Natural killer cell (primary cell): ENCODE results near the gene NAA15. TPM values are rescaled to one million over a fixed set of nuclear protein-coding genes. Genes with fewer than 3 reads are reported as not detected.
"Not testable (repeated sequence)": the region's sequence is repeated elsewhere in the genome, so short reads cannot be mapped to it uniquely, and the experiment has no call there.

Experiments used
- ATAC-seq, 3 donors: fragments of 150-1000 bp in 2 of 3; fragments of 200-7000 bp in 1 of 3; cut with Tn5 transposase; 1 replicate in 1 of 3; 2 replicates in 2 of 3; pipeline ENCODE4 v1.10.0; 2021; ENCODE audit warnings: mild to moderate bottlenecking in 2 of 3, moderate library complexity in 2 of 3
- DNase-seq, 2 donors: peaks; one replicate each; pipeline versions ENCODE4 v3.0.0 to v3.0.0-alpha.2; 2013 to 2021; ENCODE audit warnings: mixed read lengths in 1 of 2
- H3K27ac ChIP-seq: one replicate; pipeline ENCODE4 v1.5.1; 2013; ENCODE audit warnings: mild to moderate bottlenecking, low read length
- H3K27me3 ChIP-seq: one replicate; pipeline ENCODE4 v1.6.1; 2013; ENCODE audit warnings: low read length; ENCODE audit not compliant: control insufficient read depth, insufficient read depth
- H3K36me3 ChIP-seq: one replicate; pipeline ENCODE4 v1.6.1; 2013; ENCODE audit warnings: low read length; ENCODE audit not compliant: control insufficient read depth, insufficient read depth
- H3K4me1 ChIP-seq: one replicate; pipeline ENCODE4 v1.6.1; 2013; ENCODE audit warnings: low read length; ENCODE audit not compliant: control insufficient read depth, insufficient read depth
- H3K4me3 ChIP-seq: one replicate; pipeline ENCODE4 v1.5.1; 2013; ENCODE audit warnings: low read length
- H3K9me3 ChIP-seq: one replicate; pipeline ENCODE4 v1.6.1; 2013; ENCODE audit warnings: low read length; ENCODE audit not compliant: control insufficient read depth, insufficient read depth
- H3K27ac Mint-ChIP-seq, 2 donors: one replicate each; pipeline ENCODE4 v1.8.0; 2022; ENCODE audit warnings: mild to moderate bottlenecking in 2 of 2, mixed read lengths in 2 of 2, moderate library complexity in 1 of 2
- H3K27me3 Mint-ChIP-seq, 2 donors: one replicate each; pipeline ENCODE4 v1.8.0; 2022; ENCODE audit warnings: low read depth in 2 of 2, mixed read lengths in 2 of 2
- H3K36me3 Mint-ChIP-seq: one replicate; pipeline ENCODE4 v1.8.0; 2022; ENCODE audit warnings: mixed read lengths
- H3K4me1 Mint-ChIP-seq, 2 donors: one replicate each; pipeline ENCODE4 v1.8.0; 2022; ENCODE audit warnings: mixed read lengths in 2 of 2
- H3K4me3 Mint-ChIP-seq: one replicate; pipeline ENCODE4 v1.8.0; 2022; ENCODE audit warnings: mild to moderate bottlenecking, moderate library complexity, mixed read lengths
- H3K9me3 Mint-ChIP-seq, 2 donors: one replicate each; pipeline ENCODE4 v1.8.0; 2022; ENCODE audit warnings: mixed read lengths in 2 of 2
- WGBS: methylation state at CpG from one replicate; pipeline ENCODE4 v1.1.7; 2013; ENCODE audit warnings: missing lambda C conversion rate; ENCODE audit not compliant: insufficient coverage; 5-methylcytosine and 5-hydroxymethylcytosine counted together
- intact Hi-C: fragments of 100-400 bp; cut with micrococcal nuclease; formaldehyde crosslinking; loops from one replicate; pipeline ENCODE4 v1.14.2; 2022
- total RNA-seq, 4 donors: library from RNA; stranded (reverse); fragments of 120-200 nt in 1 of 4; gene quantifications; one replicate each; pipeline versions ENCODE4 v1.2.3 to v1.2.4, GENCODE V29; 2013 to 2022
- TF ChIP-seq, protein P1 (sequence below): fragments of 200-600 bp; IDR thresholded peaks from one replicate; pipeline ENCODE4 v1.8.0; 2022; ENCODE audit warnings: antibody characterized with exemption

The NAA15 gene
- total RNA-seq, 3 donors from 2014 or later (not counting 1 experiment from before 2014, with no cell fraction given), result 56.7 to 66.3 (median 61.9) TPM

DNA sequence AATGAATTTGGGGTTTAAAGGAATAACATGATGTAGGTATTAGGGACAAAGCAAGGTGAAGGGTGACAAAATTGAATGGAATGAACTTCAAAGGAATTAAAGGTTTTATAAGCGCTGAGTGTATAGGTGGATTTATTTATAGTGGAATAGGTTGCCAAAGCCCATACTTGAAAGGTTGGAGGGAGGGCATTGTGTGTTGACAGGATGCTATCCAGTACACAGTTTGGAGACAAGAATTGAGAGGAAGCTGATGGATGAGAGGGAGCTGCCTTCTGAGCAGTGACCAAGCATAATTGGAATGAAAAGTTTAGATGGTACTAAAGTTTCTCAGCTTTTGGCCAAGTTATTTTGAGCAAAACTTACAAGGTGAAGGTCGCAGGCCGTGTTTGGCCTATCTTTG is 100.1 kb downstream of the NAA15 start:
- no peak overlapping the region for H3K27ac ChIP-seq
- no peak for ATAC-seq
- H3K27me3 ChIP-seq, result no peaks in the 10 kb centered on the region
- Mint-ChIP-seq H3K36me3 (peaks cover 5% of the 10 kb centered on the region), H3K27ac (no peak overlapping the region), H3K4me1 (peaks cover 0 to 3% of the 10 kb centered on the region in 2 donors), H3K9me3 (no peaks in the 10 kb centered on the region), H3K27me3 (no peaks in the 10 kb centered on the region), H3K4me3 (no peak overlapping the region)
- WGBS, result 96% methylated on average over 3 of the region's 3 CpGs
- no peaks in the 10 kb centered on the region for H3K9me3 ChIP-seq
- H3K4me1 ChIP-seq, result no peaks in the 10 kb centered on the region
- intact Hi-C loops, result no loop called here
- H3K4me3 ChIP-seq, result no peak overlapping the region
- DNase-seq, result no peak
- H3K36me3 ChIP-seq, result peaks cover 2% of the 10 kb centered on the region
- TF ChIP-seq, protein P1, sequence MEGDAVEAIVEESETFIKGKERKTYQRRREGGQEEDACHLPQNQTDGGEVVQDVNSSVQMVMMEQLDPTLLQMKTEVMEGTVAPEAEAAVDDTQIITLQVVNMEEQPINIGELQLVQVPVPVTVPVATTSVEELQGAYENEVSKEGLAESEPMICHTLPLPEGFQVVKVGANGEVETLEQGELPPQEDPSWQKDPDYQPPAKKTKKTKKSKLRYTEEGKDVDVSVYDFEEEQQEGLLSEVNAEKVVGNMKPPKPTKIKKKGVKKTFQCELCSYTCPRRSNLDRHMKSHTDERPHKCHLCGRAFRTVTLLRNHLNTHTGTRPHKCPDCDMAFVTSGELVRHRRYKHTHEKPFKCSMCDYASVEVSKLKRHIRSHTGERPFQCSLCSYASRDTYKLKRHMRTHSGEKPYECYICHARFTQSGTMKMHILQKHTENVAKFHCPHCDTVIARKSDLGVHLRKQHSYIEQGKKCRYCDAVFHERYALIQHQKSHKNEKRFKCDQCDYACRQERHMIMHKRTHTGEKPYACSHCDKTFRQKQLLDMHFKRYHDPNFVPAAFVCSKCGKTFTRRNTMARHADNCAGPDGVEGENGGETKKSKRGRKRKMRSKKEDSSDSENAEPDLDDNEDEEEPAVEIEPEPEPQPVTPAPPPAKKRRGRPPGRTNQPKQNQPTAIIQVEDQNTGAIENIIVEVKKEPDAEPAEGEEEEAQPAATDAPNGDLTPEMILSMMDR, result no peak

DNA sequence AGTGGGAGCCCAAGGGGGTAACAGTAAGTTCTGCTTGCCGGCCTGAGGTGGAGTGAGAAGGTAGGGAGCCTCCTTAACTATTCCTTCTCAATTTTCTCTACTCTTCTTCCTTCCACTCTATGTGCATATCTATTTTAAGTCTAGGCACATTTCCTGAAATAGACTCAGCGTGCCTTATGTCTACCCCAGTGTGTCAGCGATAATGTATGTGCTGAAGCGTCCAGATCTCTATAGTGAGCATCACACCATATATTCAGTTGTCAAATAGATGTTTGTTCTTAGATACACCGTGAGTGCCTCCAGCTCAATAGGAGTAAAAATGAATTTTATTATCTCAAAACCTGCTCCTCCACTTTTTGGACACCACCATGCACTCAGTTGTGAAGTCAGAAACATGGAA is 101.1 kb downstream of the NAA15 start:
- H3K27me3 ChIP-seq, result no peaks in the 10 kb centered on the region
- no peak for DNase-seq
- peaks cover 2% of the 10 kb centered on the region for H3K36me3 ChIP-seq
- no peak overlapping the region for H3K4me3 ChIP-seq
- intact Hi-C loops, result no loop called here
- no peak for ATAC-seq
- WGBS, result 91% methylated on average over 3 of the region's 5 CpGs
- TF ChIP-seq, protein P1, result no peak
- no peaks in the 10 kb centered on the region for H3K9me3 ChIP-seq
- no peaks in the 10 kb centered on the region for H3K27me3 Mint-ChIP-seq
- H3K4me3 Mint-ChIP-seq, result no peak overlapping the region
- H3K27ac Mint-ChIP-seq, result no peak overlapping the region
- H3K36me3 Mint-ChIP-seq, result peaks cover 5% of the 10 kb centered on the region
- peaks cover 0 to 4% of the 10 kb centered on the region in 2 donors for H3K4me1 Mint-ChIP-seq
- H3K9me3 Mint-ChIP-seq, result no peaks in the 10 kb centered on the region
- no peak overlapping the region for H3K27ac ChIP-seq
- H3K4me1 ChIP-seq, result no peaks in the 10 kb centered on the region

DNA sequence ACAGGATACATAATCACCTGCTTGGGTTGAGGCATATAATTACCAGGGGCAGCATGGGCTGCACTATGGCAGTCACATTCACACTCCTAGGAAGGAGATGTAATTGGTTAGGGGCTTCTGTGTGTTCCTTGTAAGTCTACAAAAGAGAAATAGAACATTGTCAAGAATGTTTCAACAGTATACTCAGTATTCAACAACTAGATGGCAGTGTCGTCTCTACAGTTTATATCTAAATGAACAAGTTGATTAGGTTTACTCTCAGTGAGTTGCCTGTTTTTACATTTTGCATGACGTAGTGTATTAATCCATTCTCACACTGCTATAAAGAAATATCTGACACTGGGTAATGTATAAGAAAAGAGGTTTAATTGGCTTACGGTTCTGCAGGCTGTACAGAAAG is 102.2 kb downstream of the NAA15 start:
- DNase-seq, result no peak
- H3K4me3 Mint-ChIP-seq, result no peak overlapping the region
- Histone ChIP-seq H3K27ac (no peak overlapping the region), H3K4me3 (no peak overlapping the region), H3K4me1 (no peaks in the 10 kb centered on the region), H3K27me3 (no peaks in the 10 kb centered on the region), H3K36me3 (peaks cover 2% of the 10 kb centered on the region), H3K9me3 (no peaks in the 10 kb centered on the region)
- H3K27me3 Mint-ChIP-seq, result no peaks in the 10 kb centered on the region
- H3K9me3 Mint-ChIP-seq, result no peaks in the 10 kb centered on the region
- no peak for ATAC-seq
- H3K36me3 Mint-ChIP-seq, result peaks cover 5% of the 10 kb centered on the region
- intact Hi-C loops, result no loop called here
- H3K27ac Mint-ChIP-seq, result no peak overlapping the region
- peaks cover 0 to 4% of the 10 kb centered on the region in 2 donors for H3K4me1 Mint-ChIP-seq
- TF ChIP-seq, protein P1, result no peak
- WGBS, result 100% methylated on average over 1 of the region's 3 CpGs

DNA sequence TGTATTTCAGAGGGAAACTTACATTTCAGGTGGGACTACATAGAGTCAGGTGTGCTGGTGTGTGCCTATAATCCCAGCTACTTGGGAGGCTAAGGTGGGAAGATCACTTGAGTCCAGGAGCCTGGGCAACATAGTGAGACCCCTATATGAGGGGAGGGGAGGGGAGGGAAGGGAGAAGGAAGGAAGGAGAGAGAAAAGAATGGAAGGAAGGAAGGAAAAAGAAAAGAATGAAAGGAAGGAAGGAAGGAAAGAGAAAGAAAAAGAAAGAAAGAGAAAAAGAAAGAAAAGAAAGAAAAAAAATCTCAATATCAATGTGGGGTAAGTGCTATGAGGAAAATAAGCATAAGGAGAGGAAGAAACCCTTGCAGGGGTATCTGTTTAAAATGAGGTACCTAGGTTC is 109.0 kb downstream of the NAA15 start:
- Histone ChIP-seq H3K27ac (no peak overlapping the region), H3K4me3 (no peak overlapping the region), H3K4me1 (no peaks in the 10 kb centered on the region), H3K27me3 (no peaks in the 10 kb centered on the region), H3K36me3 (no peaks in the 10 kb centered on the region), H3K9me3 (peaks cover 8% of the 10 kb centered on the region)
- TF ChIP-seq, protein P1, result no peak
- H3K4me1 Mint-ChIP-seq, result peaks cover 0 to 4% of the 10 kb centered on the region in 2 donors
- DNase-seq, result no peak
- peaks cover 13% of the 10 kb centered on the region for H3K36me3 Mint-ChIP-seq
- H3K27ac Mint-ChIP-seq, result no peak overlapping the region
- H3K27me3 Mint-ChIP-seq, result no peaks in the 10 kb centered on the region
- intact Hi-C loops, result no loop called here
- H3K4me3 Mint-ChIP-seq, result no peak overlapping the region
- peaks cover 0 to 5% of the 10 kb centered on the region in 2 donors for H3K9me3 Mint-ChIP-seq
- no peak for ATAC-seq

DNA sequence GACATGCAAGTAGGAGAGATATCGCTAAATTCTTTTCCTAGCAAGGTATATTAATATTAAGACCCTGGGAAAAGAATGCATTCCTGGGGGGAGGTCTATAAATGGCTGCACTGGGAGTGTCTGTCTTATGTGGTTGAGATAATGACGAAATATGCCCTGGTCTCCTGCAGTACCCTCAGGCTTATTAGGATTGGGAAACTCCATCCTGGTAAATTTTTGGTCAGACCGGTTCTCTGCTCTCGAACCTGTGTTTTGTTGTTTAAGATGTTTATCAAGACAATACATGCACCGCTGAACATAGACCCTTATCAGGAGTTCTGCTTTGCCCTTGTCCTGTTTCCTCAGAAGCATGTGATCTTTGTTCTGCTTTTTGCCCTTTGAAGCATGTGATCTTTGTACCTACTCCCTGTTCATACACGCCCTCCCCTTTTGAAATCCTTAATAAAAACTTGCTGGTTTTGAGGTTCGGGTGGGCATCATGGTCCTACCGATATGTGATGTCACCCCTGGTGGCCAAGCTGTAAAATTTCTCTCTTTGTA is 113.4 kb downstream of the NAA15 start:
- ATAC-seq, H3K36me3 ChIP-seq, DNase-seq, intact Hi-C loops, H3K27me3 Mint-ChIP-seq, H3K9me3 Mint-ChIP-seq, H3K27ac Mint-ChIP-seq, H3K27me3 ChIP-seq, H3K27ac ChIP-seq, H3K4me3 Mint-ChIP-seq, H3K4me3 ChIP-seq, H3K4me1 ChIP-seq: not testable (repeated sequence)
- H3K9me3 ChIP-seq, result peaks cover 11% of the 10 kb centered on the region
- peaks cover 13% of the 10 kb centered on the region for H3K36me3 Mint-ChIP-seq
- WGBS, result 82% methylated on average over 7 of the region's 8 CpGs
- H3K4me1 Mint-ChIP-seq, result peaks cover 6 to 11% of the 10 kb centered on the region in 2 donors
